Occipital lobe (tissue), 2 donors: ENCODE results near the gene FHIT. TPM values are rescaled to one million over a fixed set of nuclear protein-coding genes. Genes with fewer than 3 reads are reported as not detected.

Source experiments
- DNase-seq: peaks from one replicate; lab custom pipeline; 2025; lab: John Stamatoyannopoulos, UW
- total RNA-seq: library from RNA; depleted of rRNA; stranded (reverse); fragments of >200 nt; gene quantifications from one replicate; pipeline ENCODE4 v1.2.3, GENCODE V29; 2014

FHIT gene
- total RNA-seq, 1 donor from 2014 or later, result 3.6 TPM

DNA sequence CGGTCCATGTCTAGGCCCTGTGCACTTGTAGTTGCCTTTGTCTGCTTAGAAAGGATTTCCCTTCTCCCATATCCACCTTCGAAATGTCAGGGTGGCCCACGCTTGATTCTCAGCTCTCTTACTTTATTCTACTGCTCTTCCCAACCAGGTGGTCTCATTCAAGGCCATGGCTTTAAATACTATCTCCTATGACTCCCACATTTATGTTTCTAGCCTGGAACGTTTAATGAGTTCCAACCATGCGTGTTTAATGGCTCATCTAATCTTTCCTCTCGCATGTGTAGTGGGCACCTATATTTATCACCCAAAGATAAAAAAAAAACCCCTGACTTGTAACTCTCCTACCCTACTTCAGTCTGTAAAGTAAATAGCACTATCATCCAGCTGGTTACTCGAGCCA, 1474.2 kb downstream of the FHIT start:
- DNase-seq, result no peak

GRCh38 chr3:59775761-59776325, 1475.4 kb downstream of the FHIT start:
- no peak for DNase-seq

- no peak for DNase-seq
Measured at GRCh38 chr3:59775106-59775505, 1476.1 kb downstream of the FHIT start.

DNA sequence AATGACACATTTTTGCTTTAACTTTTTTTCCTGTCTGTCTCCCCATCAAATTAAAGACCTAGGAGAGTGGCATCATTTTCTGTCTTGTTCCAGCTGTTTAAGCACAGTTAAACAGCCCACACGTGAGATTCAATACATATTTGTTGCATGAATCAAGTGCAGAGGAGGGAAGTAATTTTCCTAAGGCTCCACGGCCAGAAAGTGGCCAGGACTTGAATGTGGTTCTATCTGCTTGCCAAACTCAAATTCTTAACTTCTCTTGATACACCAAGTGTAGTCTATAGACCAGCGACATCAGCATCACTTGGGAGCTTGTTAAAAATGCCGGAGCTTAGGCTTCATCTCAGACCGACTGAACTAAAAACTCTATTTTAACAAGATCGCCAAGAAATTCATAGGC, 1476.6 kb downstream of the FHIT start:
- no peak for DNase-seq

GRCh38 chr3:59774000-59774399, 1477.3 kb downstream of the FHIT start:
- no peak for DNase-seq

GRCh38 chr3:59772416-59773408, 1478.5 kb downstream of the FHIT start:
- no peak for DNase-seq

- no peak for DNase-seq
Measured at GRCh38 chr3:59771768-59772181, 1479.5 kb downstream of the FHIT start.

DNA sequence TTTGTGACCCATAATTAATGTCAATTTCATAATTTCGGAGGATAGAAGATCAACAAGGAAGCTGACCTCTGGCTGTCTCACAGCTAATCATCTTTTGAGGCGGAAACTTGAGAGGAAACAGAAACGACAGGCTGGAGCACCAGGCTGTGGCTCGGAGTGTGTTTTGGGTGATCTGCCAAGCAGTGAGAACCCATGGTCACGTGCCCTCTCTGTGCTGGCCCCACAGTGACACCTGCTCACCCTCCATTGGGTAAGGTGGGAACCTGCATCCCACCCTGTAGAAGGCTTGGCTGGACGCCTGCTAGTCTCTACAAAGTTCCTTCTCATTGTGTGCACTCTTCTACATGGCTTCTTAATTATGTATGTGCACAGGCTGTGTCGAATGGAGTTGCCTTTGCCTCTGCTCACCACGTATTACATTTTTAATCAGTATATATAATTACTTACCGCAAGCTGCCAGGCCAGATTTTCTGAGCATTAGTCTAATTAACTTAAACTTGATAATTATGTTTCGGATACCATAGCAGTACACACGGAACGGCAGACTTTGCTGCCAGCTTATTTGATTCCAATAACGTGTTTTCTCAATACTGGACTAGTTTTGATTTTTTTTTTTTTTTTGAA, 1482.0 kb downstream of the FHIT start:
- DNase-seq, result no peak

DNA sequence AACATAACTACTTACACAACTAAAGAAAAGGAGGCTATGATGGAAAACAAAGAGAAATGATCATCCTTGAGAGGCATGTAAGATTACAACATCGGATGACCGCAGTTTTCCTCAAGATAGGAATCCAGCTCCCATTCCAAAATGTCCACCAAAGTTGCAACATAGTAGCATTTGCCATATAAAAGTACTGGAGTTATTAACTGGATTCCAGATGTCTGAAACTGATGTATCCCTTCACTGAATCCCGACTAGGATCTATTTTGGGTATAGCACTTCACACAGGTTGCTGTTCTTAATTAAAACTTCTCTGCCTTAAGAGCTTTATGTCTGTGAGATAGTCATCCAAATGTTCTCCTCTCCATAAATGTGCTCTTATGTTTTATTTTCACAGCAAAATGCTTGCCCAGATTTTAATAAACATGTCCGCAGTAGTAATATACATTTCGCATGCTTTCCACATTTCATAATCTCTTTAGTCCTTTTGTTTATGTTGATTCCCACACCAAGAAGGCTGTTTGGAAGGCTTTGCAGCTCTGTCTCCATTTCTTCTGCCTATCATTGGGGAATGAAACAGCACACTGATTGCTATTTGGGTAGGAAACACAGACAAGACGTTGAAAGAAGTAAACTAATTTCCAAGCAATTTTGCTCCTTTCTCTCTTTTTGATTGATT, 1484.9 kb downstream of the FHIT start:
- no peak for DNase-seq

DNA sequence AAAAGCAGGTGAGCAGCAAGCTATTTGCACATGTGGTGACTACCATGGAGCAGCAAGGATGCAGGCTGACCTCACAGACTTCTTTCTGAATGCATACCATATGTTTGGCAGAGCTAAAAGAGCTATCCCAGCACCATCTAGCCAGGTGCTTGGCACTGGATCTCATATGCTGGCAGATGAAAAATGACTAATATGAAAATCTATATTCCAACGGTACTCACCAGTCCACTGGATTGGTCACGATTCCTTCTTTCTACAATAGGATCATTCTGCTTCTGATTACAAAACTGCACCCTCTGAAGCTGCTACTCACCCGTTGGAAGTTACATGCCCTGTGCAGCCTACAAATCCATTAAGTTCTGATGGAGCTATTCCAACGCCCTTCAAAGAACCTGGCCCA, 1487.1 kb downstream of the FHIT start:
- DNase-seq, result no peak

GRCh38 chr3:59762941-59763340, 1488.3 kb downstream of the FHIT start:
- no peak for DNase-seq

- peak; percentile 2 for DNase-seq
Measured at GRCh38 chr3:59759298-59760031, 1491.8 kb downstream of the FHIT start.

DNA sequence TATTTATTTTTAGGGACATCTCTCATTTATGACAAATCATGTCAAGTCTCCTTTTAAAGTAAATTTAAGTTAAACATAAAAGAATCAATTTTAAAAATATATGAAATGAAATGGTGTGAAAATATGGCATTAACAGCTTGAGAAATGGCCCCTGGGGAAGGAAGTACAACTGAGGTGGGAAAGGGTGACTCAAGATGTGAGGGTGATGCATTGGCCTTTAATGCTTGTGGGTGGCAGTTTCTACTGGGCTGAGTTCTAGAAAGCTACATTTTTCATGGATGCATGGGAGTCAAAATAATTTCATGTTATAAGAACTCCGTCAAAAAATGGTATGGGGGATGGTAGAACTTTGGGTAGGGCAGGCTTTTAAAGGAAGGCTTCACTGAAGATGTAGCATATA, 1492.6 kb downstream of the FHIT start:
- no peak for DNase-seq

GRCh38 chr3:59756934-59757333, 1494.3 kb downstream of the FHIT start:
- no peak for DNase-seq

DNA sequence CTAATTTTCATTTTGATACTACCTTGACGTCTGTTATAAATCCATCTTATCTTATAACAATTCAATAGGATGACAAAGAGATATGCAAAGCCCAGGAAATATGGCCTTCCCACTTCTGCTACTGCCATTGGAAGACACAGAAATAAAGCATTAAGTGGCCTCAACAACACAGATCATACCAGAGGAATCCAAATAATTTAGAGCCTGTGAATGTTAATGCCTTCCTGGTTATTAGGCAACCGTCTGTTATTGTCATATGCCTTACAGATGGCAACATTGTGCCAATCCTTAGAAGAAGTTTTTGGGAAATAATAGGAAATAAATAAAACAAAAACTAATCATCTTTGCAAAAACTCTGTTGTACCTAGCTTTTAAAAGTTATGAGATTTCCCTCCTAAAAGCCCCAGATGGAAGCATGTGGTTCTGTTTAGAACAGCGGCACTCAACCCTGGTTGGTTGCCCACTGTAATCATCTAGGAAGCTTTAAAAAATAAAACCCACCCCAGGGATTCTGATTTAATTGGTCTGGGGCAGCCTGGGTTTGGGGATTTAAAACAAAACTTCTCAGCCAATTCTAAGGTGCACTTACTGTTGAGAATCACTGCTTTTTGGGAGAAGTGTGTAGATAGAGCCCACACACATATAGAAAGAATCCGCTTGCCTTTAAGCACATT, 1496.7 kb downstream of the FHIT start:
- DNase-seq, result no peak

- no peak for DNase-seq
Measured at GRCh38 chr3:59753808-59754450, 1497.3 kb downstream of the FHIT start.

GRCh38 chr3:59752925-59753324, 1498.3 kb downstream of the FHIT start:
- DNase-seq, result no peak

- no peak for DNase-seq
Measured at GRCh38 chr3:59751606-59752005, 1499.6 kb downstream of the FHIT start.

DNA sequence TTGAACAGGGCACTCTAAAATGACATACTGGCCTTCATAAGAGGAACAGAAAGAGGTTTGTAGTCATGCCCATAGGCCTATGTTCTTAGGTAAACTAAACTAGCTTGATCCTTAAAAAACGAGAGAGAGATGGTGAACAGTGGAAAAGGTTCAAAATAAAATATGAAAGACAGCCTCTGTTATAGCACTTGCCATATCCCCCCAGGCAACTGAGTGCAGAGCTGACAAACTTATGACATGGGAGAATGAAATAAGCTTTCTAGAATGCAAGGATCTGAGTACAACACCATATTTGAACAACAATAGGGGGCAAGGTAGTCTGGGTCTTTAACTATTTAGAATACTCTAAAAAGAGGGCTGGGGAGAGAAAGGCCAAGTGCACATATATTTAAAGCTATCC, 1500.9 kb downstream of the FHIT start:
- no peak for DNase-seq

GRCh38 chr3:59749291-59749690, 1502.0 kb downstream of the FHIT start:
- no peak for DNase-seq
